Dermis lymphatic vessel endothelial cell (primary cell): Measurements from ENCODE around the gene GTF3C2. TPM values are rescaled to one million over a fixed set of nuclear protein-coding genes. Genes with fewer than 3 reads are reported as not detected.

Experiments
- total RNA-seq: library from RNA; depleted of rRNA; stranded (reverse); fragments of >200 nt; gene quantifications from 2 replicates; pipeline ENCODE4 v1.2.1, GENCODE V29; 2014

Gene GTF3C2
- 17.0 and 22.3 TPM in 2 replicates for total RNA-seq

DNA sequence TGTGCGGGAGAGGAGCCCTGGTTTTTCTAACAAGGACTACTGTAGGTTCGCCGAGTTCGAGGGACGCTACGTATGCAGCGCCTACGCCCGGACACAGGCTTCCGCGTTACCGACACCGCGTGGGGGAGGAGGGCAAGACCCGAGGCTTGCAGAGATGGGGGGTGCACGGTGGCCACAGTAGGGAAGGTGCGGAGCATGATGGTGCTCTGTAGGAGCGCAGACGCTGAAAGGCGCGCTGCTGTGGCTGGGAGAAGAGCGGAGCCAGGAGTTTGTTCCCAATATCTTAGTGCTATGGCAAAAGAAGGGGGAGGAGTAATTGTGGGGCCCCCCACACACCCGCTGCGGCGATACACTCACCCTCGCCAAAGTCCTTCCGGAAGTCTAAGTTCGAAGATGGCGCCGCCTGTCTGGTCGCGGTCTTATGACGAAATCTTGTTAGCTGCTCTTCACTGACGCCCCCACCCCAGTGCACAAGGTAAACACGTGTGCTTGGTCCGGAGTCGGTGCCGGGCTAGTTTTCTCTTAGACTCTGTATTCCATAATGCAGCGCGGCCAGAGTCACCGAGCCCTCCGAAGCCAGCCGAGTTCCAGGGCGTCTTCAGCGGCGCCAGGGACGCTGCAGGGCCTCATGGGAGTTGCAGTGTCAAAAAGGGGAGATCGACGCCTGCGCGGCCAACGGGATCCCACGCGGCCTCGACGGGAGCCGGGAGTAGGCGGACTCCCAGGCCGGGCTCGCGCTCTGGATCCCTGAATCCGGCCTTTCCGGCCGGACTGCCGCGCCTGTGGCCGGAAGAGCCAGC, at the start of gene GTF3C2:
Gene GTF3C2, minus strand, starts transcription at position 383 of the 800 bp plus-strand sequence. CDS start 13,210 bp downstream, outside the sequence.

GRCh38 chr2:27380626-27381545, 24.3 kb upstream of the GTF3C2 start, which contains the start of gene ZNF513:
TSS of gene ZNF513 (minus strand) at chr2:27380734. CDS start at chr2:27380526, 208 bp downstream.

DNA sequence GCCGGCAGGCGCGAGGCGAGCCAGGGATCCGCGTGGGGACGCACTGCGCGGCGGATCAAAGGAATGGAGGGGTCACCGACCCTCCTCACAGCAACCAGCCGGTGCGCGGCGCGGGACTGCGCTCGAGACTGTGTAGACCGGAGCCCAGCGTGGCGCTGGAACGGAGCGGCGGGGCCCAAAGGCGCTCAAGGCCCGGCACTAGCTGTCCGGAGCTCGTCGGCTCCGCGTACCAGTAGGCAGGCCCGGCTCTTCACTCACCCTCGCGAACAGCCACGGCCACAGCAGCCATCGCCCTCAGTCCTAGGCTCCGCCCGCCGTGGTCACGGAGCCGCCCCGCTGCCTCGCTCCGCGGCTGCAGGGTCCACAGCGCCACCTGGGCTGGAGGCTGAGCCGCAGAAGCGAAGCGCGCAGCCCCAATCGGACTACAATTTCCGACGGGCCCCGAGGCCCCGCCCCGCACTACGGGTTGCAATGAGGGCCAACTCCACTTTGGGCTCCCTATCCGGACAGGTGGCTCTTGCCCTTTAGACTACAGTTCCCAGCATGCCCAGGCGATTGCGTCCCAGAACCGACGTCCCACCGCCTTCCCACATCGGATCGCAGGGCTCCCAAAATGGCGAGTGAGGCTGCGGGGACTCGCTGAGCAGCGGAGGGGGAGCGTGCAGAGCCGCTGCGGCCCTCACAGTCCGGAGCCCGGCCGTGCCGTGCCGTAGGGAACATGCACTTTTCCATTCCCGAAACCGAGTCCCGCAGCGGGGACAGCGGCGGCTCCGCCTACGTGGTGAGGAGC, 13.7 kb upstream of the GTF3C2 start, which contains the start of the genes EIF2B4 and SNX17:
Gene EIF2B4, minus strand, starts transcription at position 313 of the 790 bp plus-strand sequence. Its CDS starts 24 bp downstream, at position 289.
Gene SNX17, plus strand, starts transcription at position 591 of the 790 bp plus-strand sequence. Its CDS starts 128 bp downstream, at position 719.

GRCh38 chr2:27322766-27323595, 33.6 kb downstream of the GTF3C2 start, which contains the start of gene MPV17:
TSS of gene MPV17 (minus strand) at chr2:27323097. CDS start at chr2:27322517, 580 bp downstream.

GRCh38 chr2:27308359-27308881, 48.1 kb downstream of the GTF3C2 start, which contains the start of gene UCN:
TSS of gene UCN (minus strand) at chr2:27308445. CDS start at chr2:27307895, 550 bp downstream.

DNA sequence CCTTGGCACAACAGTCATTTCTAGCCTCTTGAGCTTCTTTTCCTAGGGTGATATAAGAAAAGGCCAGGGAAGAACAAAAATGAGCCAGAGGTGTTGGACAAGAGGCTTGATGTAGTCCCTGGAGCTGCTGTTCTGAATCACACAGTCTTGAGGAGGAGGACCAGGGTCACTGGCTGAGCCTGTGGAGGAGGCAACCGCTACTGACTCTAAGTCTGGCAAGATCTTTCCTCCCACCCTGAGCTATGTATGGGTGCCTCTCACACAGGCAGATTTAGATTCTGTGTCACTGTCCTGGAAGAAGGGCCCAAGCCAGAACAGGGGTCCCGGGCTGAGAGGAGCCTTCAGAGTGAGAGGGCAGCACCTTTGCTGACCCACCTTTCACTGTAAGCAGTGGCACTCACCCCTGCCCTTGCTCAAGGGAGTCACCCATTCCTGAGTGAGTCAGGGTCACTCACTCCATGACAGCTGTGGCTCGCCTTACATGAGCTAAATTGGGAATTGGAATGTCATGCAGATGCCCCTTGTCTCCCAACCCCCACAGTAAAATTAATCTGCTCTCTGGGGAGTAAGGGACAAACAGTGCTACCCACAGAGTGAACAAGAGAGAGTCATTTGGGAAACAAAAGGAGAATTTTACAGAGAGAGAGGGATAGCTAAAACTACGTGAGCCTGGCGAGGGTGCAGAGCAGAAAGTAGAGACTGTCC, 74.6 kb downstream of the GTF3C2 start, which contains the start of gene TRIM54:
Gene TRIM54, plus strand, starts transcription at position 575 of the 705 bp plus-strand sequence. CDS start 303 bp downstream, outside the sequence.

Other genes with a start within 250 kb of the GTF3C2 start
- gene CGREF1, start 237.6 kb downstream of the GTF3C2 start, total RNA-seq, result 1.7 and 2.3 TPM in 2 replicates
- gene ABHD1, start 232.9 kb downstream of the GTF3C2 start, total RNA-seq, result not detected in 2 replicates
- 25.3 and 28.4 TPM in 2 replicates for gene PREB, start 222.1 kb downstream of the GTF3C2 start, total RNA-seq
- gene PRR30, start 217.4 kb downstream of the GTF3C2 start, total RNA-seq, result not detected in 2 replicates
- gene TCF23, start 207.8 kb downstream of the GTF3C2 start, total RNA-seq, result not detected in 2 replicates
- 107 and 121 TPM in 2 replicates for gene ATRAID, start 144.7 kb downstream of the GTF3C2 start, total RNA-seq
- gene SLC5A6, start 144.5 kb downstream of the GTF3C2 start, total RNA-seq, result 18.1 and 19.4 TPM in 2 replicates
- gene CAD, start 139.4 kb downstream of the GTF3C2 start, total RNA-seq, result 21.6 and 22.9 TPM in 2 replicates
- gene SLC30A3, start 93.7 kb downstream of the GTF3C2 start, total RNA-seq, result 6.3 and 21.2 TPM in 2 replicates
- 0.60 and 2.4 TPM in 2 replicates for gene DNAJC5G, start 81.3 kb downstream of the GTF3C2 start, total RNA-seq
- 0.52 and 1.3 TPM in 2 replicates for gene TRIM54, start 74.3 kb downstream of the GTF3C2 start, total RNA-seq
- 0.22 and 0.34 TPM in 2 replicates for gene UCN, start 48.3 kb downstream of the GTF3C2 start, total RNA-seq
- 38.0 and 43.1 TPM in 2 replicates for gene MPV17, start 33.7 kb downstream of the GTF3C2 start, total RNA-seq
- 21.5 and 25.9 TPM in 2 replicates for gene EIF2B4, start 13.6 kb upstream of the GTF3C2 start, total RNA-seq
- gene SNX17, start 13.9 kb upstream of the GTF3C2 start, total RNA-seq, result 130 and 131 TPM in 2 replicates
- gene ZNF513, start 24.0 kb upstream of the GTF3C2 start, total RNA-seq, result 6.4 and 6.8 TPM in 2 replicates
- gene PPM1G, start 52.8 kb upstream of the GTF3C2 start, total RNA-seq, result 87.2 and 94.8 TPM in 2 replicates
- gene NRBP1, start 71.9 kb upstream of the GTF3C2 start, total RNA-seq, result 94.3 and 108 TPM in 2 replicates
- not detected in 2 replicates for gene KRTCAP3, start 85.6 kb upstream of the GTF3C2 start, total RNA-seq
- gene IFT172, start 133.0 kb upstream of the GTF3C2 start, total RNA-seq, result 10.5 and 14.3 TPM in 2 replicates
- 8.3 and 9.5 TPM in 2 replicates for gene FNDC4, start 138.4 kb upstream of the GTF3C2 start, total RNA-seq
- not detected in 2 replicates for gene GCKR, start 140.1 kb upstream of the GTF3C2 start, total RNA-seq
- 17.3 and 20.6 TPM in 2 replicates for gene ZNF512, start 226.3 kb upstream of the GTF3C2 start, total RNA-seq